HPDE6-E6E7 (cell line): ENCODE measurements around the gene DNAJB6.
"Not testable (repeated sequence)": the region's sequence is repeated elsewhere in the genome, so short reads cannot be mapped to it uniquely, and the experiment has no call there.

Experiments used
- DNase-seq: peaks from one replicate; pipeline ENCODE4 v3.0.0; 2011; ENCODE audit warnings: missing footprints; ENCODE audit errors: extremely low spot score

Gene DNAJB6

DNA sequence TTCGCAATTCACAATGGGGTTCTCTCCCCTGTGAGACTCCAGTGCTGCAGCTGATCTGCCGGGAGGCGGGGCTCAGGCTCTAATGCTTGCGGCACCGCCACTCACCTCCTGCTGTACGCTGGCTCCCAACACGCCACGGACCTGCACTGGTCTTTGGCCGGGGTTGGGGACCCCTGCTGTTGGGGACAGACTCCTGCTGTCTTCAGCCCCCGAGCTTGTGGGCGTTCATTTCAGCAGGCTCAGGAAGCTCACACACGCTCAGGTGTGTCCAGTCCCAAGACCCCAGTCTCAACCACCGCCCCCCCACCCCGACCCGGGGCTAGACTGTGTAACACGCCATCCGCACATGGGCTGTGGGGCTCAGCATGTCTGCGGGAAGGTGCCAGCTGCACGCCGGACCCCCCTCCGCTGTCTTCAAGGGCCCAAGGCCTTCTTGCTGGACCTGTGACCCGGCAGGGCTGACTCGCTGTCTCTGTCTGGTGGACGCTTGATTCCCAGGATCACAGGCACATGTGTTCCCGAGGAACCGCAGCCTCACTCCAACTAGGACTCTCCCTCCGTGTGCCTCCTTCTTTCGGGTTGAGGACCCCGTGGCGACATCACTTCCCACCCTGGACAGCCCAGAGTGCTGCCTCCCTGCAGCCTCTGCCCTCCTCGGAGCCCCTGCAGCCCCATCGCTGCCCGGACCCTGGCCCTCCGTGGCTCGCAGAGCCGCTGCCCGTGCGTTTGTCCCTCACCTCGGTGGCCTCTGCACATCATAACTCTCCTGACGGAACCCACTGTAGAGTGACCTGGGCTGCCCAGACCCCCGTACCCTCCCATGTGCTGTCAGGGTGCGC lies 106.4 kb downstream of the DNAJB6 start:
- DNase-seq: no peak

DNA sequence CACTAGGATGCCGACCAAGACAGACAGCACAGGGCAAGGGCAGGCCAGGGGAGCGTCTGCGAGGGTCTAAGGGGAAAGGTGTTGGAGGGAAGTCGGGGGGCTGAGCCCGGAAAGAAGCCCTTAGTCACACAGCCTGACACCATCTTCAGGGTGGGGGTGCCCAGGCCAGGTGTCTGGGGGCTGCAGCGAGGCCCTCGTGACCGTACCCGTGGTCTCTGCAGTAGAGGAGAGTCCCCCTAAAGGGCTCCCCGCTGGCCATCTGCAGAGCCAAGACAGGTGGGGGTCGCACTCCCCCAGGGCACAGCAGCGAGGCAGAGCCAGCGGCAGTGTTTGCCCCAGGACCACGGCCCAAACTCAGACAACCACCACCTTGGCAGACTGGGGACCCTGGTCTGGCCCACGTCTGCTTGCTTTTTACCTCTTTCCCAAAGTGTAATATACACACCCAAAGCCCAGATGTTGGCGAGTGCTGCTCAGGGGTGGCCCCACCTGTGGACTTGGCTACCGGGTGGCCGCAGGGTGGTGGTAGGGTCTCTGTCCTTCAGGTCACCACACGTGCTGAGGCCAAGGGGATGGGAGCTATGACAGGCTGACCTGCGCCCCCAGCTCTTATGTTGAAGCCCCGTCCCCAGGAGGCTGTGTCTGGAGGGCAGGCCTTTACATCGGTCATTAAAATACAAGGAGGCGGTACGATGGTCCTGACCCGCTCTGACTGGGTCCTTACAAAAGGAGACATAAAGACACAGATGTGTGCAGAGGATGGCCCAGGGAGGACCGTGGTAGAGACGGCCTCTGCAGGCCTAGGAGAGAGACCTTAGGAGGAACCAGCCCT lies 107.4 kb downstream of the DNAJB6 start:
- no peak for DNase-seq

GRCh38 chr7:157444843-157445135 lies 108.0 kb downstream of the DNAJB6 start:
- no peak for DNase-seq

- no peak for DNase-seq
These were observed 108.6 kb downstream of the DNAJB6 start for GRCh38 chr7:157445246-157445955.

DNA sequence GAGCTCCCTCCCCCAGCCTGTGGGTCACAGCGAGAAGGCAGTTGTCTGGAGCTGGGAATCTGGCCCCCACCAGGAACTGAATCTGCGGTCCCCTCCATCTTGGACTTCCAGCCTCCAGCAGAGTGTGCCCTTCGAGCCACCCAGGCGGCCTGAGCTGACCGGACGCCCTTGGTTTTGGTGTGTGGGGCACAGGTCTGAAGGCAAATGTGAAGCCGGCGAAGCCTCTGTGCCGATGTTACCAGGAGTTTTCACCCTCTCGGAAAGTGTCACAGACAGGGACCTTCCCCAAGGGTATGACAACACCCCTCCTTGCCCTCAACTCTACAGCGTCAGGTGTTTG lies 109.1 kb downstream of the DNAJB6 start:
- no peak for DNase-seq

DNA sequence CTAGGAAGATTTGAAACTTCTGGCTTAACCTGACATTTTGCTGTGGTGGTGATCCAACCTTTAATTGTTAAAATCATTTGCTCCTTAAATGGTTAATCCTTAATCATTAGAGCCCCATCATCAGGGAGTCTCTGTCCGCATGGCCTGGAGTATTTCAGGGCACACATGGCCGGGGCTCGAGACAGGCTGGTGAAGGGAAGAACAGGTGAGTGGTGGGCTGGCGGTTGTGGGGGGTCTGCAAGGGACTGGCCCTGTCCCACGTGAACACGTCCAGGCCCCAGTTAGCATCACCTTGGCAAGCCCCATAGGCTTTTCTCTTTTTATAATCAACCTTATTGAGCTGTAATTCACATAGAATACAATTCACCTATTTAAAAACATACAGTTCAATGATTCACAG lies 109.5 kb downstream of the DNAJB6 start:
- no peak for DNase-seq

DNA sequence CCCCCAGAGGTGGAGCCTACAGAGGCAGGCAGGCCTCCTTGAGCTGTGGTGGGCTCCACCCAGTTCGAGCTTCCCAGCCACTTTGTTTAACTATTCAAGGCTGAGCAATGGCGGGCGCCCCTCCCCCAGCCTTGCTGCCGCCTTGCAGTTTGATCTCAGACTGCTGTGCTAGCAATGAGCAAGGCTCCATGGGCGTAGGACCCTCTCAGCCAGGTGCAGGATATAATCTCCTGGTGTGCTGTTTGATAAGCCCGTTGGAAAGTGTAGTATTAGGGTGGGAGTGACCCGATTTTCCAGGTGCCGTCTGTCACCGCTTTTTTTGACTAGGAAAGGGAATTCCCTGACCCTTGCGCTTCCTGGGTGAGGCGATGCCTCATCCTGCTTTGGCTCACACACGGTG lies 117.2 kb downstream of the DNAJB6 start:
- not testable (repeated sequence) for DNase-seq

DNA sequence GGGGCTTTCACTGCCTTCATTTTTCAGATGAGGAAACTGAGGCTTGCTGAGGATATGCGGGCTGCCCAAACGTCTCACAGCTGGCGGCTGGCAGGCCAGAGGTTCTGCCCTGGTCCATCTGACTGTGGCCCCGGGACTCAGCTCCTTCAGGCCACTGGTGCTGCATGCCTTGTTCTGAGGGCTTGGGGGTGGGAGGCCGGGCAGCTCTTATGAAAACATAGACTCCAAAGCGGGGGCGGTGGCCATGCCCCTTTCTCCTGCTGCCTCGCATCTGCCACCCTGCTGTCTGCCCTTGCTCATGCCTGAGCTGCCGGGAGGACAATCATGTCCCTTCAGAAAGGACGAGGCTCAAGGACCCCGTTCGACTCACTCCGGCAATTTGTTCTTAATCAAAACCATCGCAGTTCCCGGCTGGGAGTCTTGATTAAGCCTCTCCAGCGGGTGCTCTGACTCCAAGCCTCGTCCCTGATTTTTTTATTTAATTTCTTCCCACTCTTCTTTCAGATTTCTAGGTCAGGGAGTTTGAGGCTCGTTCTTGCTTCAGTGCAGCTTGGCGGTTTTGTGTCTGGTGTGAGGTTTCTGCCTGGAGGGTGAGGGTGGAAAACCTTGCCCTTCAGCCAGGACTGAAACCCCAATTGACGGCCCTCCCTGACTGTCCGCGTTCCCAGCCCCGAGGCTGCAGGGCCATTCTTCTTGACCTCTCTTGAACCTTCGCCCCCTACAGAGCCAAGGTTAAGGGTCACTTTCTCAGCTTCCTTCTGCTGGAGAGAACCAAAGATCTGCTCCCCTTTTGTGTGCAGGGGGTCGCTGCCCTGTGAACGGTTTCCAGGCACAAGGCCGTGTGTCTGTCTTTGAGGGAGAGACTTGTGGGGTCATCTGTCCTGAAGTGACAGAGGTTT lies 120.8 kb downstream of the DNAJB6 start:
- DNase-seq: no peak

- no peak for DNase-seq
These were observed 121.4 kb downstream of the DNAJB6 start for GRCh38 chr7:157458254-157458633.

GRCh38 chr7:157459966-157460365 lies 123.2 kb downstream of the DNAJB6 start:
- no peak for DNase-seq

- no peak for DNase-seq
These were observed 123.9 kb downstream of the DNAJB6 start for GRCh38 chr7:157460721-157461120.

GRCh38 chr7:157461573-157462418 lies 125.0 kb downstream of the DNAJB6 start:
- no peak for DNase-seq

DNA sequence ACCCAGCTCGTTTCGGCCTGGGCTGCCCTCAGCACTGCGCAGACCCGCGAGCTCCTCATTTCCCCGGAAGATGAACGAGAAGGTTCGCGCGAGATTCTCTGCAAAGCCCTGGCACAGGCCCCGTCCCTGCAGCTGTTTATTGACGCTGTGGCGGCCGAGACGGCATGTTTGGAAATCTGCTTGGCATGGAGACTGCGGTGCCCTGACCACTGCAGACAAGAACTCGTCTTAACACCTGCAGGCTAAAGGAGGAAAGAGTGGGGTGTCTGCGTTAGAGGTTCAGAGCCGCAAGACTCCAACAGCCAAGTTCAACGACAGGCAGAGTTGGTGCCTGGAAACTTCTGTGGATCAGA lies 125.6 kb downstream of the DNAJB6 start:
- DNase-seq: no peak

GRCh38 chr7:157462840-157463239 lies 126.0 kb downstream of the DNAJB6 start:
- DNase-seq: no peak

GRCh38 chr7:157463245-157463644 lies 126.4 kb downstream of the DNAJB6 start:
- no peak for DNase-seq

- DNase-seq: no peak
These were observed 127.5 kb downstream of the DNAJB6 start for GRCh38 chr7:157464111-157464970.

DNA sequence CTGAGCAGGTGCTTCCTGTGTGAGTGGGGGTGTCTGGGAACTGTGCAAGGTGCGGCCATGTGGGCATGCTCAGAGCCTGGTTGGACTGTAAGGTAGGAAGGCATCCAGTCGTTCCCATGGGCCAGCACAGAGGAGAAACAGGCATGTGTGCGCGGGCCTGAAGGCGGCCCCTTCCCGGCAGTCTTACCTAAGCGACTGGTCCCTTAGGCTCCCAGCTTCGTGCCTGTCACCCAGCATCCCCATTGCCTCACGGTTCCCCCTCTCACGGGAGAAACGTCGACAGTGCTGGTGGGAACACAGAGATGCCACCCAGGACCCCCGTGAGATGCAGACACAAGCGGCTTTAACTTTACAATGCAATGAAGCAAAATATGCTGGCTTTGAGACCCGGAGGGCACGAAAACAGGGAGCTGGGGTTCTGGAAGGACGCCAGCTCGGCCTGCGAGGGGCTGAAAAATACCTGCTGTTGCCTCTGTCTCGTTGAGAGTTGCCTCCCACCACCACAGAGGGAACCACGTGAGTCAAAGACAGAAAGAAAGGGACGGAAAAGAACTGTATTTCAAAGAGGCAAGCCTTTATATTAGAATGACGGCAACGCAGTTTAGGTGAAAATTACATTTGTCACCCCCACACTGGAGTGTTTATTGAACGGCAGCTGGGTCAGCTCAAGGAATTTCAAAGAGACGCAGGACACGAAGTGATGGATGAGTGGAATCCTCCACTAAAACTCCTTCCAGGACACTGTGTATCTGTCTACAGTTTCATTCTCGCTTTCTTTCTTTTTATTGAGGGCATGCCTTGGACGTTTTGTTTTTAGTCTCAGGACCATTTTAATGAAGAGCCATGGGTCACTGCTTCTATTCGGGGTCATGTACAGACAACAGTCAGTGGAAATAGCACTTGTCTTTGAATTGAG lies 128.4 kb downstream of the DNAJB6 start:
- DNase-seq: no peak
